Glutamatergic neuron (in vitro differentiated cells): ENCODE data around the gene FMO1. TPM values are rescaled to one million over a fixed set of nuclear protein-coding genes. Genes with fewer than 3 reads are reported as not detected.

Experiments used
- DNase-seq: peaks from one replicate; pipeline ENCODE4 v3.0.0; 2022
- H3K27ac Mint-ChIP-seq: one replicate; pipeline ENCODE4 v1.8.0; 2020; ENCODE audit warnings: mild to moderate bottlenecking, mixed read lengths, inconsistent platforms; ENCODE audit not compliant: unreplicated experiment
- H3K27me3 Mint-ChIP-seq: one replicate; pipeline ENCODE4 v1.8.0; 2020; ENCODE audit warnings: mild to moderate bottlenecking, moderate library complexity, mixed read lengths, inconsistent platforms; ENCODE audit not compliant: unreplicated experiment
- H3K36me3 Mint-ChIP-seq: one replicate; pipeline ENCODE4 v1.8.0; 2020; ENCODE audit warnings: mild to moderate bottlenecking, mixed read lengths, inconsistent platforms; ENCODE audit not compliant: unreplicated experiment
- H3K4me1 Mint-ChIP-seq: one replicate; pipeline ENCODE4 v1.8.0; 2020; ENCODE audit warnings: mild to moderate bottlenecking, low read depth, mixed read lengths, inconsistent platforms; ENCODE audit not compliant: unreplicated experiment
- H3K4me3 Mint-ChIP-seq: one replicate; pipeline ENCODE4 v1.8.0; 2020; ENCODE audit warnings: mild to moderate bottlenecking, mixed read lengths, inconsistent platforms; ENCODE audit not compliant: unreplicated experiment
- H3K9me3 Mint-ChIP-seq: one replicate; pipeline ENCODE4 v1.8.0; 2020; ENCODE audit warnings: mild to moderate bottlenecking, moderate library complexity, mixed read lengths, inconsistent platforms; ENCODE audit not compliant: unreplicated experiment
- total RNA-seq: library from RNA; stranded (reverse); fragmentation: NEBNext Ultra II Directional; extraction: Animal tissue kit (Norgen Biotek cat#: 25700); gene quantifications from one replicate; pipeline ENCODE4 v1.2.1, GENCODE V29; 2021; ENCODE audit not compliant: unreplicated experiment
- TF ChIP-seq, protein P1 (sequence below): fragments of 200-600 bp; sonication (generic); IDR thresholded peaks from one replicate; pipeline ENCODE4 v1.5.0; 2021; ENCODE audit not compliant: partially characterized antibody, unreplicated experiment

The FMO1 gene
- total RNA-seq, 1 donor from 2014 or later, result not detected

DNA sequence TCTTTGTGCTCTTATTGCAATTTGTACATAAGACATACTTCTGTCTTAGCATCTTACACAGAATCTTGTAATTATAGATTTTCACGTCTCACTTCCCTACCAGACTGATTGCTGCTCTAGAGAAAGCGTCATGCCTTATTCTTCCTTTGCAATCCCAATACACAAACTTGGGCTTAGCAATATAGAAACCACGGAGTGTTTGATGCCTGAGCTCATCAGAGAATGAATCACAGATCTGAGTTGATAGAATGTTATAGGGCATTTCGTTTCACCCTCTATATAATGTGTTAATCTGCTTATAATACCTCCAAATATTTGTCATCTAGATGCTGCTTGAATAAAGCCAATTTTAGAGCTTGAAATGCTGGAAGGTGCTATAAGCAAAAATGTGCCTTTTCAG lies 6.6 kb downstream of the FMO1 start:
- peaks cover 4% of the 10 kb centered on the region for H3K27me3 Mint-ChIP-seq
- TF ChIP-seq, protein P1, sequence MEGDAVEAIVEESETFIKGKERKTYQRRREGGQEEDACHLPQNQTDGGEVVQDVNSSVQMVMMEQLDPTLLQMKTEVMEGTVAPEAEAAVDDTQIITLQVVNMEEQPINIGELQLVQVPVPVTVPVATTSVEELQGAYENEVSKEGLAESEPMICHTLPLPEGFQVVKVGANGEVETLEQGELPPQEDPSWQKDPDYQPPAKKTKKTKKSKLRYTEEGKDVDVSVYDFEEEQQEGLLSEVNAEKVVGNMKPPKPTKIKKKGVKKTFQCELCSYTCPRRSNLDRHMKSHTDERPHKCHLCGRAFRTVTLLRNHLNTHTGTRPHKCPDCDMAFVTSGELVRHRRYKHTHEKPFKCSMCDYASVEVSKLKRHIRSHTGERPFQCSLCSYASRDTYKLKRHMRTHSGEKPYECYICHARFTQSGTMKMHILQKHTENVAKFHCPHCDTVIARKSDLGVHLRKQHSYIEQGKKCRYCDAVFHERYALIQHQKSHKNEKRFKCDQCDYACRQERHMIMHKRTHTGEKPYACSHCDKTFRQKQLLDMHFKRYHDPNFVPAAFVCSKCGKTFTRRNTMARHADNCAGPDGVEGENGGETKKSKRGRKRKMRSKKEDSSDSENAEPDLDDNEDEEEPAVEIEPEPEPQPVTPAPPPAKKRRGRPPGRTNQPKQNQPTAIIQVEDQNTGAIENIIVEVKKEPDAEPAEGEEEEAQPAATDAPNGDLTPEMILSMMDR, result no peak
- H3K9me3 Mint-ChIP-seq, result peaks cover 2% of the 10 kb centered on the region
- H3K4me1 Mint-ChIP-seq, result peaks cover 3% of the 10 kb centered on the region
- DNase-seq, result no peak
- H3K36me3 Mint-ChIP-seq, result no peaks in the 10 kb centered on the region
- no peak overlapping the region for H3K27ac Mint-ChIP-seq
- no peak overlapping the region for H3K4me3 Mint-ChIP-seq

DNA sequence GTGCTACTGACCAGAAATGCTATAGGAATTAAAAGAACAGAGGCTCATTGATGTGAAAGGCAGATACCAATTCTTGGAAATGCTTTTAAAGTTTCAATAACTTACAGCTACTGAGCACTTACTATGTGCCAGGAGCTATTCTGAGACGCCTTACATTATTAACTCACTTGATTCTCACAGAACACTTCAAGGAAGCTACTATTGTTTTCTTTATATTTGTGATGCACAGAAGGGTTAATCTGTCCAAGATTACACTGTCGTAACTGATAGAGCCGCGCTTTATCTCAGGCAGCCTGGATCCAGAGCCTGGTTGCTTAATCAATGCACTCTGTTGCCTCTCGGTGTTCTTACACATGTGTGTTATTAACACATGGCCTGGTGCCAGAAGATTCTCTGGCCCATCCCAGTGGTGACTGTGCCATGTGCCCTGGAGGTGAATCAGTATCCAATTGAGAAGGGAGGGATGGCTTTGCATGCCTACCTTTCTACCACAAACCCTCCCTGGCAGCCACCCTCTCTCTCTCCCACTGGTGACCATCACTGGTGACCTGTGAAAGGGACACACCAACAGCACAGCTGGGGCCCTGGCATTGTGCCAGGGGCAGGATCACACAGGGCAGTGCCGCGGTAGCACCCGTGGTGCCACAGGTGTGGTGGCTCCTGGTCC lies 8.8 kb downstream of the FMO1 start:
- peaks cover 3% of the 10 kb centered on the region for H3K4me1 Mint-ChIP-seq
- DNase-seq, result no peak
- TF ChIP-seq, protein P1, result no peak
- H3K27me3 Mint-ChIP-seq, result peaks cover 4% of the 10 kb centered on the region
- H3K9me3 Mint-ChIP-seq, result peaks cover 2% of the 10 kb centered on the region
- H3K27ac Mint-ChIP-seq, result no peak overlapping the region
- no peaks in the 10 kb centered on the region for H3K36me3 Mint-ChIP-seq
- no peak overlapping the region for H3K4me3 Mint-ChIP-seq

DNA sequence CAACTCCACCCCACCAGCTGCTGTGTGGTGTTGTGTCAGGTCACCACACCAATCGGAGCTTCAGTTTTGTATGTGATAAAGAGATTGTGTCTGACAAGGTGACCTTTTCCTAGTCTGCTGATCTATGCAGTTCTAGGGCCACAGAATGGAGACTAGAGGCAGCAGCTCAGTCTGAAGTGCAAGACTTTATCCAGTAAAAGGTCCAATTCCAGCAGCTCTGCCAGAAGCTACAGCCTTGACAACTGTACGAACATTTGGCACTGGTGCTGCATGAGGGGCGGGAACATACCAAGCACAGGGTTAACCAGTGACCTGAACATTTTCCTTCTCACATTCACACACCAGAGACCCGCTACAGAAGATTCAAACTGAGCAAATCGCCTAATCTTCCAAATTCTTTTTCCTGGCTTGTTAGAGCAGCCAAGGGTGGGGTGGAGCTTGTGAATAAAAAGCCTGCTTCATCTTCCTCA lies 9.3 kb downstream of the FMO1 start:
- Mint-ChIP-seq H3K4me1 (no peaks in the 10 kb centered on the region), H3K27ac (no peak overlapping the region), H3K27me3 (peaks cover 2% of the 10 kb centered on the region), H3K36me3 (no peaks in the 10 kb centered on the region), H3K4me3 (no peak overlapping the region), H3K9me3 (peaks cover 2% of the 10 kb centered on the region)
- TF ChIP-seq, protein P1, result no peak
- DNase-seq, result no peak

DNA sequence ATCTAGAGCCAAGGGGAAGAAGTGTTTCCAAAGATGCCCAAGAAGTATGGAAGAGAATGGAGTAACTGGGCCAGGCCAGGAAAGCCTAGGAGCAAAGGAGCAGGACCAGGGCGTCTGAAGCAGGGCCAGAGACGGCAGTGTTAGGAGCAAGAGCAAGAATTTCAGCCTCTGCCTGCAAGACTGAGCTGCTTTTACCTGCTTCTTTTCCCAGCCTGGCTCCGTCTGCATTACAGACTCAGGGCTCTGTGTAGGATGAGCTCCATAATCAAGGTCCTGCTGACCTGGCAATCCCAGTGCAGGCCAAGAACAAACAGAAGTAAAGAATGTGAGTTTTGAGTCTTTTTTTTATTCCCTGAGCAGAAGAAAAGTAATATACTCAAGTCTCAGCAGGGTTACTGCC lies 10.1 kb downstream of the FMO1 start:
- no peak for DNase-seq
- Mint-ChIP-seq H3K27ac (no peak overlapping the region), H3K4me3 (no peak overlapping the region), H3K9me3 (no peaks in the 10 kb centered on the region), H3K27me3 (peaks cover 2% of the 10 kb centered on the region), H3K36me3 (no peaks in the 10 kb centered on the region), H3K4me1 (no peaks in the 10 kb centered on the region)
- TF ChIP-seq, protein P1, result no peak

DNA sequence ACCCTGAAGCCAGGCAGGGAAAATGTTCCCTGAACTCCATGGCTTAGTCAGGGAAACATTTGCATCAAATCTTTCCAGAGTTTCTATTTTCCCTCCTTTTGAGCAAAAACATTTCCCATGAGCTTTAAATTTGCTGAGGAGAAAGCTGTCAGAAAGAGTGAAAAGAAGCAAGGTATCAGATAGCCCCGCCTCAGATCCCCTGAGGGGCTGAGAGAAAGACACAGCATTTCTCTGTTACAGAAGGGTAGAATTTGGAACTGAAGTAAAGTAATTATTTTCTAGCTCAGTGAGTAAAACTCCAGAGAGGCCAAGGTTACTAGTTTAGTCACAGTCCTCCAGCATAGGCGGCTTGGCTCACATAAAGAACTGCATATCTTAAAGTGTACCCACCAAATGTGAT lies 10.6 kb downstream of the FMO1 start:
- Mint-ChIP-seq H3K27ac (no peak overlapping the region), H3K36me3 (no peaks in the 10 kb centered on the region), H3K4me3 (no peak overlapping the region), H3K9me3 (no peaks in the 10 kb centered on the region), H3K27me3 (peaks cover 2% of the 10 kb centered on the region), H3K4me1 (no peaks in the 10 kb centered on the region)
- DNase-seq, result no peak
- TF ChIP-seq, protein P1, result no peak
